T-helper 2 cell treated with Interferon-gamma antibody and Interleukin-4, amounts not matched to agents 5 μg/mL and 100 μg/mL, for 36 hours (primary cell): ENCODE data around the gene UNC45A.
"Not testable (repeated sequence)": the region's sequence is repeated elsewhere in the genome, so short reads cannot be mapped to it uniquely, and the experiment has no call there.

ENCODE experiments used
- DNase-seq: peaks from one replicate; pipeline ENCODE4 v3.0.0; 2021; ENCODE audit warnings: low spot score
- H3K27ac Mint-ChIP-seq: one replicate; pipeline ENCODE4 v1.8.0; 2021; ENCODE audit warnings: mild to moderate bottlenecking, mixed read lengths
- H3K27me3 Mint-ChIP-seq: one replicate; pipeline ENCODE4 v1.8.0; 2021; ENCODE audit warnings: low read depth, mixed read lengths
- H3K36me3 Mint-ChIP-seq: one replicate; pipeline ENCODE4 v1.8.0; 2021; ENCODE audit warnings: low read depth, mixed read lengths
- H3K4me1 Mint-ChIP-seq: one replicate; pipeline ENCODE4 v1.8.0; 2021; ENCODE audit warnings: low read depth, mixed read lengths
- H3K4me3 Mint-ChIP-seq: one replicate; pipeline ENCODE4 v1.8.0; 2022; ENCODE audit warnings: mild to moderate bottlenecking, moderate library complexity, mixed read lengths
- H3K9me3 Mint-ChIP-seq: one replicate; pipeline ENCODE4 v1.8.0; 2021; ENCODE audit warnings: mixed read lengths

Gene UNC45A

DNA sequence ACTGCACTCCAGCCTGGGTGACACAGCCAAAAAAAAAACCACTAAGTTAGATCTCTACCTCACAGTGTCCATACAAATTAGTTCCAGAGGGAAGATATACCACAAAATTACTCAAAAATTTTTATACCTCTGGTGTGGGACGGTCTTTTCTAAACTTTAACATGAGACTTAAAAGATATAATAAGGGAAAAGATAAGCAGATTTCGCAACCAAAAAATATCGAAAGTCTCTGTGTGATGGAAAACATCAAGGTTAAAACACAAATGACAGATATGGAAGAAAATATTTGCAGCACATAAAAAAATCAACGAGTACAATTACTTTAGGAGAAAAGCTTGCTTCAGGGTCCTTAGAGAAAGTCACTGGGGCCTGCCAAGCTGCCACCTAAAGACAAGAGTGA, 13.2 kb upstream of the UNC45A start:
- Mint-ChIP-seq H3K4me1 (peaks cover 14% of the 10 kb centered on the region), H3K4me3 (no peak overlapping the region), H3K36me3 (peaks cover 51% of the 10 kb centered on the region), H3K27me3 (no peaks in the 10 kb centered on the region), H3K9me3 (no peaks in the 10 kb centered on the region), H3K27ac (peak overlapping the region; percentile 4)
- no peak for DNase-seq

DNA sequence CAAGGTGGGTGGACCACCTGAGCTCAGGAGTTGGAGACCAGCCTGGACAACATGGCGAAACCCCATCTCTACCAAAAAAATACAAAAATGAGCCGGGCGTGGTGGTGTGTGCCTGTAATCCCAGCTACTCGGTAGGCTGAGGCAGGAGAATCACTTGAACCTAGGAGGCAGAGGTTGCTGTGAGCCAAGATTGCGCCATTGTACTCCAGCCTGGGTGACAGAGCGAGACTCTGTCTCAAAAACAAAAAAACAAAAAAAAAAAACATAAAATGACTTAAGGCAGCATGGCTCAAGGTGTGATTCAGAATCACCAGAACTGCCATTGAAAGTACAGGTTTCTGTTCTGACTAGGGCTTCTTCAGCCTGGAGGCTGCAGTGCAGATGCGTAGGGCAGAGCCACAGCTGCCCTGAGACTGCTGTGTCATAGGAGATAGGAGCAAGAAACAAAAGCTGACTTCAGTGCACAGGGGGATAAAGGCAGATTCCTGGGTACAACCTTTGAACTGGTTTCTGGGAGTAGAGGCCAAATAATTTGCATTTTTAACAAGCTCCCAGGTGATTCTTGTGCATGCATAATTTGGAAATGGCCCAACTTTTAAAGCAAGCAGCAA, 12.3 kb upstream of the UNC45A start:
- H3K4me1 Mint-ChIP-seq: peaks cover 14% of the 10 kb centered on the region
- H3K4me3 Mint-ChIP-seq, H3K27ac Mint-ChIP-seq: not testable (repeated sequence)

DNA sequence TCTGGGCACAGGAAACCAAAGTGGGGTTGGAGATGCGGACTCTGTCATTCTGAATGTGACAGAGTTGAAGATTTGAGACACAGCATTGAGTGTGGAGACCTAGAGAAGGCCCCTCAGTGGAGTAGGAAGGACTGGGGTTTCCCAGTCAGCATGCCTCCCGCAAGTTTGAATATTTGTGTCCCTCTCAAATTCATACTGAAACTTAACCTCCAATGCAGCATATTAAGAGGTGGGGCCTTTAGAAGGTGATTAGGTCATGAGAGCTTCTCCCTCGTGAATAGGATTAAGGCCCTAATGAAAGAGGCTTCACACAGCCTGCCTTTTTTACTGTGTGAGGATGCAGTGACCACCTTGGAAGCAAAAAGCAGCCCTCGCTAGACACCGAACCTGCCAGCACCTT, 10.7 kb upstream of the UNC45A start:
- H3K4me3 Mint-ChIP-seq: no peak overlapping the region
- H3K4me1 Mint-ChIP-seq: peaks cover 21% of the 10 kb centered on the region
- no peaks in the 10 kb centered on the region for H3K9me3 Mint-ChIP-seq
- no peak for DNase-seq
- peaks cover 36% of the 10 kb centered on the region for H3K36me3 Mint-ChIP-seq
- no peaks in the 10 kb centered on the region for H3K27me3 Mint-ChIP-seq
- H3K27ac Mint-ChIP-seq: peak overlapping the region; percentile 55

More for the DNA sequence above, 12.3 kb upstream of the UNC45A start:
- not testable (repeated sequence) for H3K27me3 Mint-ChIP-seq, H3K9me3 Mint-ChIP-seq
- H3K36me3 Mint-ChIP-seq: peaks cover 43% of the 10 kb centered on the region
- DNase-seq: peak; percentile 42

DNA sequence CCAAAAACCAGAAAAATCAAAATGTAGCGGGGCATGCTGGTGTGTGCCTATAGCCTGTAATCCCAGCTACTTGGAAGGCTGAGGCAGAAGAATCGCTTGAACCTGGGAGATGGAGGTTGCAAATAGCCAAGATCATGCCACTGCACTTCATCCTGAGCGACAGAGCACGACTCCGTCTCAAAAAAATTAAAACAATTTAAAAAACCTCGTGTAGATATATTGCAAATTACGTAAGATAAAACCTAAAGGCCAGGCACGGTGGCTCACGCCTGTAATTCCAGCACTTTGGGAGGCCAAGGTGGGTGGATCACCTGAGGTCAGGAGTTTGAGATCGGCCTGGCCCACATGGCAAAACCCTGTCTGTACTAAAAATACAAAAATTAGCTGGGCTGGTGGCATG, 8.3 kb upstream of the UNC45A start:
- Mint-ChIP-seq H3K4me1 (peaks cover 38% of the 10 kb centered on the region), H3K36me3 (peaks cover 17% of the 10 kb centered on the region)
- H3K9me3 Mint-ChIP-seq, DNase-seq, H3K27me3 Mint-ChIP-seq, H3K27ac Mint-ChIP-seq, H3K4me3 Mint-ChIP-seq: not testable (repeated sequence)

DNA sequence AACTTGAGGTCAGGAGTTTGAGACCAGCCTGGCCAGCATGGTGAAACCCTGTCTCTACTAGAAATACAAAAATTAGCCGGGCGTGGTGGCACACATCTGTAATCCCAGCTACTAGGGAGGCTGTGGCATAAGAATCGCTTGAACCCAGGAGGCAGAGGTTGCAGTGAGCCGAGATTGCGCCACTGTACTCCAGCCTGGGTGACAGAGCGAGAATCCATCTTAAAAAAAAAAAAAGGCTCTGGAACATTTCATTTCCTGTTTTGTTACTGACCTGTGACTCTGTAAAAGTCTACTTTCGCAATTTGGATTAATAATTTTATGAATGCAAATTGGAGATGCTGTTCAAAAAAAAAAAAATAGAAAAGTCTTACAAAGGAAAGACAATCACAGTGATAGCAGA, 7.0 kb upstream of the UNC45A start:
- H3K27me3 Mint-ChIP-seq, DNase-seq, H3K9me3 Mint-ChIP-seq: not testable (repeated sequence)
- peak overlapping the region; percentile 72 for H3K4me3 Mint-ChIP-seq
- H3K4me1 Mint-ChIP-seq: peaks cover 46% of the 10 kb centered on the region
- H3K36me3 Mint-ChIP-seq: peaks cover 11% of the 10 kb centered on the region
- peak overlapping the region; percentile 75 for H3K27ac Mint-ChIP-seq

DNA sequence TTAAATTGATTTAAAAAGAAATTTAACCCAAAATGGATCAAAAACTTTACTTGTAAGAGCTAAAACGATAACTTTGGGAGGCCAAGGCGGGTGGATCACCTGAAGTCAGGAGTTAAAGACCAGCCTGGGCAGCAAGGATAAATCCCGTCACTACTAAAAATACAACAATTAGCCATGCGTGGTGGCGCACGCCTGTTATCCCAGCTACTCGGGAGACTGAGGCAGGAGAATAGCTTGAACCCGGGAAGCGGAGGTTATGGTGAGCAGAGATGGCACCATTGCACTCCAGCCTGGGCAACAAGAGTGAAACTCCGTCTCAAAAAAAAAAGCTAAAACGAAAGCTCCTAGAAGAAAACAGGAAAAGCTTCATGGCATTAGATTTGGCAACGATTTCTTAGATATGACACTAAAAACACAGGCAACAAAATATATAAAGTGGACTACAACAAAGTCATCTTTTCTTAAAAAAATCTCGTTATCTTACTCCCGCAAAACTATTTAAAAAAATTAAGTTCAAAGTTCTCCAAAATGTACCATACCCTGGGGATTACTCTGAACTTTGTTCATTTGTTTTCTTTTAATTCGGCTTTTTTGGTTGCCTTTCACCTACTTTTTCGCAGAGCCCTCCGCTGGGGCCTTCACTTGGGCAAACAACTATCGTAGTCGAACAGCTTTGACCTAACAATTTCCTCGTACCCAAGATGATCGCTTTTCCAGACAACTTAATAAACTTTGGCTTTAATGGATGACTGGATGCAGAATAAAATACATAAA, 5.7 kb upstream of the UNC45A start:
- peaks cover 47% of the 10 kb centered on the region for H3K4me1 Mint-ChIP-seq
- no peaks in the 10 kb centered on the region for H3K9me3 Mint-ChIP-seq
- H3K27ac Mint-ChIP-seq: peak overlapping the region; percentile 100

DNA sequence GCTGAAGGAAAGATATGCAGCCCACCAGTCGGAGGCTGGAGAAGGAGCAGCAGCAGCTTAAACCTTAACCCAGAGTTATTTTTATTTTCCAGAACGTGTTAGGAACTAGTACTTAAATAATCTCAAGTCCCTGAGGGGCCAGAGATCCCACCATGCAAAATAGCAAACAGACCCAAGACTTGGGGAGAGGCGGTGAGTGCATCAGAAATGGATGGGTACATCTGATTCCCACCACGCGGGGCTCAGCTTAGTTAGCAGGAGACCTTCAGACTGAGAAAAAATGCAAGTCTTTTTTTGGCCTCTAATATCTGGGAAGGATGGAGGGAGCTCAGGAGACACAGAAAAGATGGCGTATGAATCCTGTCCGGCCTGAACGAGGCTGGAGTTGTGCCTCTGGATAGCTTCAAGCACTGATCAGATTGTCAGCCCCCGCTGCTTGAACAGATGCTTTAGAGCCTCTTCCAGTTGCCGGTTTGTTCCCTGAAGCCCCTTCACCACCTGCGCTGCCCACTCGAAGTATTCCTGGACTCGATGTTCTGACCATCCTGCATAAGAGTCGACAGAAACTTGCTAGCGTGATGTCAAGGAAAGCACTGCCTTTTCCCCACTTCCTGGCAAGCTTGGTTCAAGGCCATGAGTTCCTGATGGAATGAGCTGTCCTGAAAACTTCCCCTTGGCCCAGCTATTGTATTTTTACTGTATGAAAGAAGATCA, 4.1 kb upstream of the UNC45A start:
- peak overlapping the region; percentile 100 for H3K27ac Mint-ChIP-seq
- H3K4me1 Mint-ChIP-seq: peaks cover 43% of the 10 kb centered on the region
- peaks cover 8% of the 10 kb centered on the region for H3K36me3 Mint-ChIP-seq
- DNase-seq: no peak
- H3K9me3 Mint-ChIP-seq: no peaks in the 10 kb centered on the region
- H3K27me3 Mint-ChIP-seq: no peaks in the 10 kb centered on the region
- H3K4me3 Mint-ChIP-seq: peak overlapping the region; percentile 100

More for the DNA sequence above, 5.7 kb upstream of the UNC45A start:
- H3K4me3 Mint-ChIP-seq: peak overlapping the region; percentile 100
- no peak for DNase-seq
- no peaks in the 10 kb centered on the region for H3K27me3 Mint-ChIP-seq
- H3K36me3 Mint-ChIP-seq: peaks cover 9% of the 10 kb centered on the region

DNA sequence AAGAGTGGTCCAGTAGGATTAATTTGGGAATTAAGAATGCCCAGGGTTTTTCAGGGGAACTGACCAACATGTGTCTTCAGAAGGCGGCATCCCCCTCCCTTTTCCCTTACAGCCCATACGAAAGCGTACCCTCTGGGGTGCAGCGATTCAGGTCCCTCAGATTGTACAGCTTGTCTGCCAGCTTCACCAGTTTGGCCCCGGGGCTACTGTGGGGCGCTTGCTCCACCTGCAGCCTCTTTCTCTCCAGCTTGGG, 3.6 kb upstream of the UNC45A start:
- Mint-ChIP-seq H3K36me3 (peaks cover 12% of the 10 kb centered on the region), H3K4me1 (peaks cover 48% of the 10 kb centered on the region), H3K9me3 (no peaks in the 10 kb centered on the region), H3K4me3 (peak overlapping the region; percentile 100), H3K27ac (peak overlapping the region; percentile 100), H3K27me3 (no peaks in the 10 kb centered on the region)
- no peak for DNase-seq

DNA sequence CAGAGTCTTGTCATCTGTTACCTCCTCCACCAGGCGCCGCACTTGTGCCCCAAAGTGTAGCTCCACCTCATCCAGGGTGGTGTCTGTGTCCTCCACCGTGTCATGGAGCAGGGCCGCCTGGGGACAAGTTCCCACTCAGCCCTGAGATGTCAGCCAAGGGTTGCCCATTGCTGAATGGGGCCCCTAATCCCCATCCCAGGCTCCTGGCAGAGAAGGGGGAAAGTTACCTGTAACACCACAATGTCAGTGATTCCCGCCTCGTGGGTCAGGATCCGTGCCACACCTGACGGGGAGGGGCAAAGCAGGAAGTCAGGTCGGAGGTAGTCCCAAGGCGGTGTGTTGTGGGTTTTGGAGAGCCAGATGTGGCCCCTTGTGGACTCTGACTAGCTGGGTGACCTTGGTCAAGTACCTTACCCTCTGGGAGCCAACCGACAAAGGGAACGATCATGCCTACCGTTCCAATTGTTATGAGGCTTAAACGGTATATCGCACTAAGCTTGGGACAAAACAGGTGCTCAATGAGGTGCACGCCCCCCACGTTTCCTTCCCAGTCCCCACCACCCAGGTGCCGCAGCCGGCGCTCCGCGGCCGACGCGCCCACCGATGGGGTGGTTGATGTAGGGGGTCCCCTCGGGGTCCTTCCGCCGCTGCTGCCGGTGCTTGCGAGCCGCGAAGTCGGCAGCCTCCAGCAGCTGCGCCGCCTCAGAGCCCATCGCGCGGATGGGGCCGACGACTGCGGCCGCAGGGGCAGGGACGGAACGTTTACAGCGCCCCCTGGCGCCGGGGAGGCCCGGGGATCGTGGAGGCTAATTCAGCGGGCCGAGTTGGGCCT, 3.0 kb upstream of the UNC45A start, which contains the start of gene HDDC3:
Gene HDDC3, minus strand, starts transcription at position 722 of the 832 bp plus-strand sequence. Its CDS starts 9 bp downstream, at position 713.
- no peaks in the 10 kb centered on the region for H3K27me3 Mint-ChIP-seq
- H3K9me3 Mint-ChIP-seq: no peaks in the 10 kb centered on the region
- peak within 1 kb of the TSS; percentile 100 for H3K4me3 Mint-ChIP-seq
- H3K27ac Mint-ChIP-seq: peak within 1 kb of the TSS; percentile 100
- H3K36me3 Mint-ChIP-seq: peaks cover 16% of the 10 kb centered on the region
- H3K4me1 Mint-ChIP-seq: peaks cover 51% of the 10 kb centered on the region
- peak; percentile 90 for DNase-seq

DNA sequence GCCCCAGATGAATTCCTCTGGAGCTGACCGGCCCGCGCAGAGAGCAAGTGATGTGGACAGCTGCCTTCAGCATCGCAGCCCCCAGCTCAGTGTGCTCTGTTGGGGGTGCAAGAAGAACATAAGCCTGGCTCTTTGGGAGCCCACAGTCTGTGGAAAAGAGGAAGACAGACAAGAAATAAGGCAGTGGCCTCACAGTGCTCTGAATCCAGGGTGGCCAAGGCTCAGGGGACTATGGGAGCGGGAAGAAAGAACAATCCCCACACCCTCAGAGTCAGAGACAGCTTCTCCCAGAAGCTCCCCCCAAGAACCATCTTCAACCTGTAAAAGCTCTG, 2.5 kb upstream of the UNC45A start:
- peaks cover 17% of the 10 kb centered on the region for H3K36me3 Mint-ChIP-seq
- peaks cover 52% of the 10 kb centered on the region for H3K4me1 Mint-ChIP-seq
- no peak for DNase-seq
- peak overlapping the region; percentile 100 for H3K27ac Mint-ChIP-seq
- H3K4me3 Mint-ChIP-seq: peak overlapping the region; percentile 100
- no peaks in the 10 kb centered on the region for H3K9me3 Mint-ChIP-seq
- no peaks in the 10 kb centered on the region for H3K27me3 Mint-ChIP-seq

DNA sequence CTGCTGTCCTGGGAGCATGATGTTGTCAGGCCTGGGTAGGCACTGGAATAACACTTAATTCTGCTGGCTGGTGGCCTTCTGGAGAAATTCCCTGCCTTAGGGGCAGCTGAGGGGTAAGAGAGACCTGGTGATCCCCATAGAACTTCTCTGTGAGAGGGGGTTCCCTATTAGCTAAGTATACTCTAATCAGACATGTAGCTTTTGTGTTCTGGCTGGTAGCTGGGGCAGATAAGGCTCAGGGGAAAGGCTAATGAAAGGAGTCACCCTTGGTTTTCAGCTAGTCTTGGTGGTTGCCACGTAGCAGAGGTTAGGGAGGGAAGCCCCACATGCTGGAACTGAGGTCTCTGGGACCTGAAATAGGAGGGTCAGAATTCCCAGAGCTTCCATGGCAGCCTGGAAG, 1.8 kb upstream of the UNC45A start:
- no peaks in the 10 kb centered on the region for H3K27me3 Mint-ChIP-seq
- no peak for DNase-seq
- no peaks in the 10 kb centered on the region for H3K9me3 Mint-ChIP-seq
- peaks cover 51% of the 10 kb centered on the region for H3K4me1 Mint-ChIP-seq
- peak overlapping the region; percentile 100 for H3K4me3 Mint-ChIP-seq
- peaks cover 18% of the 10 kb centered on the region for H3K36me3 Mint-ChIP-seq
- H3K27ac Mint-ChIP-seq: peak overlapping the region; percentile 100

DNA sequence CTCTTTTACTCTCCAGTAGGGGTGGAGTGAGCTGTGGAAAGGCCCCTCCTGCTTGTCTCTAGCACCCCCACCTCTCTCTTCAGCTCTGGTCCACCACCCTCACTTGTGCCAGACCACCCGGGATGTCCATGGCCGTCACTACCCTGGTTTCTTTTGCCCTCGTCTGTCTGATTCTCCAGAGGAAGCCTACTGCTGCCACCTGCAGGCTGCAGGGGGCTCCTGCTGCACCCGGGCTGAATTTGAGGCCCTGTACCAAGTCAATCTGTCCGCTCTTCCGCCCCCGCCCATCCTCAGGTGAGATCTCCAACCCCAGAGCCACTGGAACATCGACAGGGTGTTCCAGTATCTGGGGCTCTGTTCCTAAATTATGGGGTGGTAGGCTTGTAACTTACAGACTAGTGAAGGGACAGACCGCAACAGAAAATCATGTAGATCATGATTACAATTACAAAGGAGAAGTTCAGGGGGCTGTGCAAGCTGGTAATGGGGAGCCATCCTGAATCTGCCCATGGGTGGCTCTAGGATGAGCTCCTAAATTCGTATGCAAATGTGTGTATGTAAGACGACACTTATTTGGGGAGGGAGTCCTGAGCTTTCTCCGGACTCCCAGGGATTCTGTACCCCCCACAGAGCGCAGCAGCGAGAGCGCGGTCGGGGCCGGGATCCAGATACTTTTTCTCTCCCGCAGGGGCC, 683 bp upstream of the UNC45A start:
- Mint-ChIP-seq H3K4me1 (peaks cover 44% of the 10 kb centered on the region), H3K27ac (peak overlapping the region; percentile 100), H3K27me3 (no peaks in the 10 kb centered on the region), H3K36me3 (peaks cover 18% of the 10 kb centered on the region), H3K9me3 (no peaks in the 10 kb centered on the region), H3K4me3 (peak overlapping the region; percentile 91)
- DNase-seq: peak; percentile 87

DNA sequence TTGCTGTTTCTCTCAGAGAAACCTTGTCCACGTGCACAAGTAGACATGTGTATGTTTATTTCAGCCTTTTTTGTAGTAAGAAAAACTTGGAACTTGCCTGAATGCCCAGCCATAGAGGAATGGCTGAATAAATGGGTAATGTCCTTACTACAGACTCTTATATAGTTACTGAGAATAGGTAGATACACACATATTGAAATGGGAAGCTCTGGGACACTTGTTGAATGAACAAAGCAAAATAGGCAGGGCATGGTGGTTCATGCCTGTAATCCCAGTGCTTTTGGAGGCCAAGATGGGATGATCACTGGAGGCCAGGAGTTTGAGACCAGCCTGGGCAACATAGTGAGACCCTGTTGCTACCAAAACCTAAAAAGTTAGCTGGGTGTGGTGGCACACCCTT, 1.7 kb downstream of the UNC45A start:
- no peaks in the 10 kb centered on the region for H3K27me3 Mint-ChIP-seq
- no peak for DNase-seq
- no peaks in the 10 kb centered on the region for H3K9me3 Mint-ChIP-seq
- peaks cover 37% of the 10 kb centered on the region for H3K36me3 Mint-ChIP-seq
- H3K27ac Mint-ChIP-seq: peak overlapping the region; percentile 78
- H3K4me3 Mint-ChIP-seq: peak overlapping the region; percentile 91
- H3K4me1 Mint-ChIP-seq: peaks cover 27% of the 10 kb centered on the region
